Parathyroid adenoma (tissue), 2 donors: ENCODE results near the gene HDAC4.

ENCODE experiments used
- H2AFZ ChIP-seq: fragments of 300-600 bp; sonication (generic); one replicate; pipeline ENCODE4 v1.7.0; 2017; ENCODE audit warnings: antibody characterized with exemption, mild to moderate bottlenecking
- H3K27ac ChIP-seq: fragments of 300-600 bp; sonication (generic); one replicate; pipeline ENCODE4 v1.7.0; 2017
- H3K27me3 ChIP-seq: fragments of 300-600 bp; sonication (generic); one replicate; pipeline ENCODE4 v1.7.0; 2017; ENCODE audit warnings: low read length; ENCODE audit not compliant: control insufficient read depth, insufficient read depth
- H3K36me3 ChIP-seq: fragments of 300-600 bp; sonication (generic); one replicate; pipeline ENCODE4 v1.7.0; 2017; ENCODE audit warnings: low read length; ENCODE audit not compliant: control insufficient read depth, insufficient read depth
- H3K4me1 ChIP-seq: fragments of 300-600 bp; sonication (generic); one replicate; pipeline ENCODE4 v1.7.0; 2017; ENCODE audit warnings: control low read depth
- H3K4me2 ChIP-seq: fragments of 300-600 bp; sonication (generic); one replicate; pipeline ENCODE4 v1.7.0; 2017; ENCODE audit warnings: low read length
- H3K4me3 ChIP-seq: fragments of 300-600 bp; sonication (generic); one replicate; pipeline ENCODE4 v1.7.0; 2017; ENCODE audit warnings: low read depth, low read length
- H3K79me2 ChIP-seq: fragments of 300-600 bp; sonication (generic); one replicate; pipeline ENCODE4 v1.7.0; 2017; ENCODE audit warnings: control low read depth
- H3K9ac ChIP-seq: fragments of 300-600 bp; sonication (generic); one replicate; pipeline ENCODE4 v1.7.0; 2017; ENCODE audit warnings: mild to moderate bottlenecking
- H3K9me3 ChIP-seq: fragments of 300-600 bp; sonication (generic); one replicate; pipeline ENCODE4 v1.7.0; 2017; ENCODE audit warnings: low read length; ENCODE audit not compliant: control insufficient read depth
- TF ChIP-seq, protein P1 (sequence below): fragments of 300-600 bp; sonication (generic); IDR thresholded peaks from one replicate; pipeline ENCODE4 v1.7.0; 2017; ENCODE audit warnings: antibody characterized with exemption, mild to moderate bottlenecking
- donor health status: primary hyperparathyroidism.

HDAC4 gene

DNA sequence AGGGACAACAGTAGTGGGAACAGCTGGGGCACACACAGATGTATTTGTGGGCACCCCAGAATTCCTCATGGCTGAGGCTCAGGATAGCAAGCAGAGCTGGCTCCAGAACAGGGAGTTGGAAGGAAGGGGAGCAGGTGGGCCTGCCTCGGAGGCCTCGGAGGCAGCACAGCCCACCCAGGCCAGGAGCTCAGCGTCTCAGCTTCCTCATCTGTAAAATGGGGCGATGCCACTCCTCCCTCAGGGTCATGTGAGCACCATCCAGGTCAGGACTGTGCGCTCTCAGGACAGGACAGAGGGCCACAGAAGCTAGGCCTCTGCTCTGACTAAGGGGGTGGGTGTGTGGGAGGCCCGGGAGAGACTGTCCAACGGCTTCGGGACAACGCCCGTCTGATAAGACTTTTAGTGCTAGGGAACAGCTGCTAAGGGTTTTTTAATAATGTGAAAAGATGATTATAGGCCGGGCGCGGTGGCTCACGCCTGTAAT lies 106.2 kb downstream of the HDAC4 start:
- no peaks in the 10 kb centered on the region for H3K9me3 ChIP-seq
- peaks cover 39% of the 10 kb centered on the region for H3K79me2 ChIP-seq
- H3K27me3 ChIP-seq, result no peaks in the 10 kb centered on the region
- TF ChIP-seq, protein P1, sequence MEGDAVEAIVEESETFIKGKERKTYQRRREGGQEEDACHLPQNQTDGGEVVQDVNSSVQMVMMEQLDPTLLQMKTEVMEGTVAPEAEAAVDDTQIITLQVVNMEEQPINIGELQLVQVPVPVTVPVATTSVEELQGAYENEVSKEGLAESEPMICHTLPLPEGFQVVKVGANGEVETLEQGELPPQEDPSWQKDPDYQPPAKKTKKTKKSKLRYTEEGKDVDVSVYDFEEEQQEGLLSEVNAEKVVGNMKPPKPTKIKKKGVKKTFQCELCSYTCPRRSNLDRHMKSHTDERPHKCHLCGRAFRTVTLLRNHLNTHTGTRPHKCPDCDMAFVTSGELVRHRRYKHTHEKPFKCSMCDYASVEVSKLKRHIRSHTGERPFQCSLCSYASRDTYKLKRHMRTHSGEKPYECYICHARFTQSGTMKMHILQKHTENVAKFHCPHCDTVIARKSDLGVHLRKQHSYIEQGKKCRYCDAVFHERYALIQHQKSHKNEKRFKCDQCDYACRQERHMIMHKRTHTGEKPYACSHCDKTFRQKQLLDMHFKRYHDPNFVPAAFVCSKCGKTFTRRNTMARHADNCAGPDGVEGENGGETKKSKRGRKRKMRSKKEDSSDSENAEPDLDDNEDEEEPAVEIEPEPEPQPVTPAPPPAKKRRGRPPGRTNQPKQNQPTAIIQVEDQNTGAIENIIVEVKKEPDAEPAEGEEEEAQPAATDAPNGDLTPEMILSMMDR, result no peak
- no peak overlapping the region for H3K27ac ChIP-seq
- H3K36me3 ChIP-seq, result no peaks in the 10 kb centered on the region
- no peak overlapping the region for H3K9ac ChIP-seq
- no peak overlapping the region for H3K4me3 ChIP-seq
- no peak overlapping the region for H3K4me2 ChIP-seq
- no peak overlapping the region for H2AFZ ChIP-seq
- H3K4me1 ChIP-seq, result no peaks in the 10 kb centered on the region

DNA sequence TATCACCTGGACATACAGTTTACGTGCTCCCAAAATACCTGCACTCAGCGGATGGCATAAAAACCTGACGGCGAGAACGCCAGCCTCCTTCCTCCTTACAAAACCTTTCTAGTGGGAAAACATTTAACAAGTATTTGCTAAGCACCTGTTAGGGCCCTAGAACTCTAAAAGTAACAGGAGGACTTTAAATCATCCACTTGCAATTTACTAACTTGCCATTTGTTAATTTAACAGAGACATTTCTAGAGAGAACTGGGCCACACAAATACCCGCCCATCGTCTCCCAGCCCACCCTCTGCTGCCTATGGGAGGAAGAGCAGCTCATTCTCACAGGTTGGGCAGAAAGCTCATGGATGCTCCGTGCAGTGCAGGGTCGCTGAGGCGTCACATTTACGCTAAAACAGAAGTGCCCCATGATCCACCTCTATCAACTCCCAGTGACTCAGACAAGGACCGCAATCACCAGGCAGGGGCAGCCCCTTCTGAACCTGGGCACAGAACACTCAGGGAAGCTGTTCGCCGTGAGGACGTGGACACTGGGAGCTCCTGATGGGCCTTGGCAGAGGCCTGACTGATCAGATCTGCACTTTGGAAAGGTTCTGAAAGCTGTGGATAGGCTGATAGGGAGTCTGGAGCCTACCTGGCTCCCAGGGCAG lies 106.9 kb downstream of the HDAC4 start:
- H3K4me3 ChIP-seq, result no peak overlapping the region
- no peak overlapping the region for H3K27ac ChIP-seq
- no peak overlapping the region for H3K9ac ChIP-seq
- no peaks in the 10 kb centered on the region for H3K36me3 ChIP-seq
- H3K27me3 ChIP-seq, result no peaks in the 10 kb centered on the region
- no peaks in the 10 kb centered on the region for H3K9me3 ChIP-seq
- TF ChIP-seq, protein P1, result no peak
- peaks cover 40% of the 10 kb centered on the region for H3K79me2 ChIP-seq
- H3K4me2 ChIP-seq, result no peak overlapping the region
- H3K4me1 ChIP-seq, result no peaks in the 10 kb centered on the region
- no peak overlapping the region for H2AFZ ChIP-seq

DNA sequence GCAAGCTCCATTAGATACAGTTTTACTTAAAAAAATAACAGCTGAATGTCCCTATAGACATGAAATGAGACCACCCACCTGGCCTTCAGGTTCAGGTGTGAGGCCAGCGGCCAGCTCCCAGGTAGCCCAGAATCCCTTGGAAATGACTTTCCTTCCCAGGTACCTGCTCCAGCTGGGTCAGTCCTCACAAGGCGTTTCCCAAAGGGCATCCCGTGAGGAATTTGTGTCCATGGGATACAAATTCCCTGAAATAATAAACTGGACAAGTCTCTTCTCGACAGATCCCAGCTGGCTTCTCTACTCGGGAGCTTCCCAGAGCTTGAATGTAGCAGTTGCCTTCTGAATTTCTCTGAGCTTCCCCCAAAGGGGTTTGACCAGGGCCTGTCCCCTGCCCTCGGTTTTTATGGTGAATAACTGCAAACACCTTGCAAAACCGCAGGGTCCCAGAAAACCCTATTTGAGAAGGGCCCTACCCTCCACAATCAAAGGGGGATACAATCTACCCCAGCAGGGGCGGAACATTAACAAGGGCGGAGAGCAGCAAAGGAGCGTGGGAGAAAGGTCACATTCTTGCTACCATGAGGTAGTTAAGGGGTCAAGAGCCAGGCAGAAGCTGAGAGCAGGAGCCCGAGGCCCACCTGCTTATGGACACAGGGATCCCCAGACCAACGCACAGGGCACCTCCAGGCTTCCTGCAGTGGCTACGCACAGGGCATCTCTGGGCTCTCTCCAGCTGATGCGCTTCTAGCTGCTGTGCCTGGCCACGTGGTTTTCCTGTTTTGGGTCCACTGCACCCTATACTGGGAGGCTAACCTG lies 107.7 kb downstream of the HDAC4 start:
- Histone ChIP-seq H3K4me3 (no peak overlapping the region), H3K9ac (no peak overlapping the region), H3K27me3 (no peaks in the 10 kb centered on the region), H3K4me2 (no peak overlapping the region), H3K9me3 (no peaks in the 10 kb centered on the region), H3K36me3 (no peaks in the 10 kb centered on the region), H2AFZ (no peak overlapping the region), H3K79me2 (peaks cover 41% of the 10 kb centered on the region), H3K27ac (no peak overlapping the region), H3K4me1 (no peaks in the 10 kb centered on the region)
- TF ChIP-seq, protein P1, result no peak

DNA sequence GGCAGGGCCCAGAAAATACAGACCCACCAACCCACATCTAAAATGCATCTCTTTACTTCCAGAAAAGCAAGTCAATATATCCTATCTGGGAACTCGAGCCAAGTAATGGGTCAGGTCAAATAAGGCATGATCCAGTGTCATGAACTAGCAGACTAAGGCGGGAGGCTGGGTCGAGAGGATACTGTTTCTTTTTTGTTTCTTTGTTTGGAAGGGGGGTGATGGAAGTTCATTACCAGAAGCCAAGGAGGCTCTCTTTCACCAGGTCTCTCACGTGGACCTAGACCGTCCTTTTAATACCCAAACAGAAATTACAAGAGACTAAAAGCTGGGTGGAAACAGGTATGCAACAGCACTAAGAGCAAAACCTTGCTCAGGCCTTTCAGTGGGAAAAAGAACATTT lies 108.3 kb downstream of the HDAC4 start:
- no peak overlapping the region for H3K9ac ChIP-seq

More for the DNA sequence above, 108.3 kb downstream of the HDAC4 start:
- Histone ChIP-seq H3K36me3 (no peaks in the 10 kb centered on the region), H2AFZ (no peak overlapping the region), H3K4me1 (no peaks in the 10 kb centered on the region), H3K27ac (no peak overlapping the region), H3K9me3 (no peaks in the 10 kb centered on the region), H3K27me3 (no peaks in the 10 kb centered on the region), H3K4me3 (no peak overlapping the region), H3K79me2 (peaks cover 40% of the 10 kb centered on the region), H3K4me2 (no peak overlapping the region)
- TF ChIP-seq, protein P1, result no peak
